Diencephalon (tissue), 1 donor: ENCODE results near the gene ZBTB7A. TPM values are rescaled to one million over a fixed set of nuclear protein-coding genes. Genes with fewer than 3 reads are reported as not detected.

Experiments used
- total RNA-seq: library from RNA; depleted of rRNA; stranded (reverse); fragments of >200 nt; gene quantifications from one replicate; pipeline ENCODE4 v1.2.3, GENCODE V29; 2014

ZBTB7A gene
- 2.5 TPM for total RNA-seq

GRCh38 chr19:4066682-4067395, at the start of gene ZBTB7A:
Gene ZBTB7A (minus strand): TSS chr19:4066899. CDS start chr19:4055232, 11,667 bp downstream.

DNA sequence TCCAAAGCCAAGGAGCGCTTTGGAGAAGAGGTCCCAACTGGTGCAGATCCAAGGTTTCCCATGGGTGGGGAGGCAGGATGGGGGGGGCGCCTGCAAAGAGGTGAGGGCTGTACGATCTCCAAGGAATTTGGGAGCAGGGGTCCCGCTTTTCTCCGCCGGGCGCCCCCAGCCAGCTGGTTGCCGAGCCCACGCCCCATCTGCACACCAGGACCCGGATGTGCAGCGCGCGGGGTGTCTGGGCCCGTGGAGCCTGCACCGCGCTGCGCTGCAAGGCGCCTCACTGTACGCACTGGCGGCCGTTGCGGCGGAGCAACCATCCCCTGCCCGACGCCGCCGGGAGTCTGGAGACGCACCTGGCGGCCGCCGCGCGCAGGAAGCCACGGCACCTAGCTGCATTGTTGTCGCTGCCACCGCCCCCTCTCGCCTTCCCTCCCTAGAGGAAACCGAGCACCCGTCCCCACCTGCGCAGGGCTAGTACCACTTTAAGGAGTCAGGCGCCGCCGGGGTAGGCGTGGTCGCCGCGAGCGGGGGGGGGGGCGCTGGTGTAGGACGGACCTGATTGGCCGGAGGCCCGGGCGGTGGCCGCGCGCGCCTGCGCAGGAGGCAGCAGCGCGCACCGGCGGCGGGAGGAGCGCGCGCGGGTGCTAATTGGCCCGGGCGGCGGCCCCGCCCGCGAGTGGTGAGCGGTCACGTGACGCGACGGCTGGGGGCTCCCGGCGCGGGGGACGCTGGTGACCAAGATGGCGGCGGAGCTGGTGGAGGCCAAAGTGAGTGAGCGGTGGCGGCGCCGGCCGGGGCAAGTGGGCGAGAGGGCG, 59.5 kb downstream of the ZBTB7A start, which contains the start of gene PIAS4:
Gene PIAS4 (plus strand): TSS at position 716 of the 815 bp plus-strand sequence. CDS start 25 bp downstream, at position 741.

Other genes starting within 250 kb of the ZBTB7A start
- 12.0 TPM for gene ZFR2, start 197.9 kb downstream of the ZBTB7A start, total RNA-seq
- gene ATCAY, start 186.2 kb downstream of the ZBTB7A start, total RNA-seq: 105 TPM
- not detected for gene NMRK2, start 133.8 kb downstream of the ZBTB7A start, total RNA-seq
- gene DAPK3, start 95.8 kb downstream of the ZBTB7A start, total RNA-seq: 58.1 TPM
- 1,635 TPM for gene EEF2, start 81.4 kb downstream of the ZBTB7A start, total RNA-seq
- gene PIAS4, start 59.2 kb downstream of the ZBTB7A start, total RNA-seq: 21.9 TPM
- gene MAP2K2, start 57.2 kb upstream of the ZBTB7A start, total RNA-seq: 84.7 TPM
- gene CREB3L3, start 86.7 kb upstream of the ZBTB7A start, total RNA-seq: 0.69 TPM
- 11.5 TPM for gene SIRT6, start 115.7 kb upstream of the ZBTB7A start, total RNA-seq
- gene ANKRD24, start 115.8 kb upstream of the ZBTB7A start, total RNA-seq: 6.5 TPM
- 0.23 TPM for gene EBI3, start 162.6 kb upstream of the ZBTB7A start, total RNA-seq
- 14.8 TPM for gene YJU2, start 180.2 kb upstream of the ZBTB7A start, total RNA-seq
- 10.1 TPM for gene SHD, start 212.4 kb upstream of the ZBTB7A start, total RNA-seq
- 1.4 TPM for gene TMIGD2, start 235.5 kb upstream of the ZBTB7A start, total RNA-seq
- 51.4 TPM for gene FSD1, start 237.7 kb upstream of the ZBTB7A start, total RNA-seq